CD4-positive, alpha-beta T cell treated with Interleukin-21 for 1 hour (primary cell): ENCODE measurements around the gene MYCBPAP.
"Not testable (repeated sequence)": the region's sequence is repeated elsewhere in the genome, so short reads cannot be mapped to it uniquely, and the experiment has no call there.

Experiments used
- DNase-seq: peaks from one replicate; pipeline ENCODE4 v3.0.0-alpha.2; 2020

The MYCBPAP gene

DNA sequence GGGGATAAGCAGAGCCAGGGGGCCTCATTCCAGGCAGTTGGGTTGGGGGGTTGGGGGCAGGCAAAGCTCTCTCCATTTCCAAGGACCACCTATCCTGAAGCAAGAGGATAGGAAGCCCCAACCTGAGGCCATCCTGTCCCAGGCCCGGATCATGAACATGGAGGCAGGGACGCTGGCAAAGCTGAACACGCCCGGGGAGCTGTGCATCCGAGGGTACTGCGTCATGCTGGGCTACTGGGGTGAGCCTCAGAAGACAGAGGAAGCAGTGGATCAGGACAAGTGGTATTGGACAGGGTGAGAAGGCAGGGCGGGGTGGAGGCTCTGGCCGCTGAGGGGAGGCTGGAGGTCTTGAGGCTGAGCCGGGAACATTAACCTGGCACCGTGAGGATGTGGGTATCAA lies 36.0 kb upstream of the MYCBPAP start:
- DNase-seq = no peak

DNA sequence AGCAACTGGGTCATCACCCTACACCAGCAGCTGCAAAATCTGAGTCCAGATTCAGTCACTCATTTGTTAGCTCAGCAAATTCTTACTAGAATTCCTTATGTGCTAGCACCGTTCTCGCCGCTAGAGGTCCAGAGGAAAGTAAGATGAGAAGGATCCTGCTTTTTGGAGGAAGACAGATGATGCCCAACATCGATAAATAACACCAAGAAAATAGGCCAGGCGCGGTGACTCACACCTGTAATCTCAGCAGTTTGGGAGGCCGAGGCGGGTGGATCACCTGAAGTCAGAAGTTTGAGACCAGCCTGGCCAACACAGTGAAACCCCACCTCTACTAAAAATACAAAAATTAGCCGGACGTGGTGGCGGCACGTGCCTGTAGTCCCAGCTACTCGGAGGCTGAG lies 35.5 kb upstream of the MYCBPAP start:
- DNase-seq = not testable (repeated sequence)

DNA sequence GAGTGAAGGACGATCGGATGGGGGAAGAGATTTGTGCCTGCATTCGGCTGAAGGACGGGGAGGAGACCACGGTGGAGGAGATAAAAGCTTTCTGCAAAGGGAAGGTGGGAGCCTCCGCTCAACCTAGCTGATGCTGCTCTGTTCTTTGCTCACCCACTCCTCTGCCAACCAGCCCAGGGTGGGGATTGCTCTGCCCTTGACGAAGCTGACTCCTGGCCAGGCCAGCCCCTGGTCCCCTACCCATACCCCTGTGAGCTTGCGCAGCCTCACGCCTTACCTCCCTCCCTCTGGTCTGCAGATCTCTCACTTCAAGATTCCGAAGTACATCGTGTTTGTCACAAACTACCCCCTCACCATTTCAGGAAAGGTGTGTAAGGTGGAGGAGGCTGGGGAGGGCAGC lies 34.3 kb upstream of the MYCBPAP start:
- DNase-seq = no peak

DNA sequence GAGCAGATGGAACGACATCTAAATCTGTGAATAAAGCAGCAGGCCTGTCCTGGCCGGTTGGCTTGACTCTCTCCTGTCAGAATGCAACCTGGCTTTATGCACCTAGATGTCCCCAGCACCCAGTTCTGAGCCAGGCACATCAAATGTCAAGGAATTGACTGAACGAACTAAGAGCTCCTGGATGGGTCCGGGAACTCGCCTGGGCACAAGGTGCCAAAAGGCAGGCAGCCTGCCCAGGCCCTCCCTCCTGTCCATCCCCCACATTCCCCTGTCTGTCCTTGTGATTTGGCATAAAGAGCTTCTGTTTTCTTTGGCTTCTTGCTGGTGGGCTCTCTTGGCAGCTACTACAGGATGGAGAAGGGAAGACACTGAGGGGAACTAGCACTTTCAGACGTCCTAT lies 33.7 kb upstream of the MYCBPAP start:
- no peak for DNase-seq

DNA sequence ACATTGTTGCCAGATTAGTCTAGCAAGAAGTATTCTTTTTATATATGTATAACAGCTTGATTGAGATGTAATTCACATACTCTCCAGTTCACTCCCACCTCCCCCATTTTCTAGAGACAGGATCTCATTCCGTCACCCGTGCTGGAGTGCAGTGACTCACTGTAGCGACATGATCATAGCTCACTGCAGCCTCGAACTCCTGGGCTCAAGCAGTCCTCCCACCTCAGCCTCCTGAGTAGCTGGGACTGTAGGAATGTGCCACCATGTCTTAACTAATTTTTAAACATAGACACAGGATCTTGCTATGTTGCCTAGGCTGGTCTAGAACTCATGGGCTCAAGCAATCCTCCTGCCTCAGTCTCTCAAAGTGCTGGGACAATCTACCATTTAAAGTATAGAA lies 32.9 kb upstream of the MYCBPAP start:
- no peak for DNase-seq

DNA sequence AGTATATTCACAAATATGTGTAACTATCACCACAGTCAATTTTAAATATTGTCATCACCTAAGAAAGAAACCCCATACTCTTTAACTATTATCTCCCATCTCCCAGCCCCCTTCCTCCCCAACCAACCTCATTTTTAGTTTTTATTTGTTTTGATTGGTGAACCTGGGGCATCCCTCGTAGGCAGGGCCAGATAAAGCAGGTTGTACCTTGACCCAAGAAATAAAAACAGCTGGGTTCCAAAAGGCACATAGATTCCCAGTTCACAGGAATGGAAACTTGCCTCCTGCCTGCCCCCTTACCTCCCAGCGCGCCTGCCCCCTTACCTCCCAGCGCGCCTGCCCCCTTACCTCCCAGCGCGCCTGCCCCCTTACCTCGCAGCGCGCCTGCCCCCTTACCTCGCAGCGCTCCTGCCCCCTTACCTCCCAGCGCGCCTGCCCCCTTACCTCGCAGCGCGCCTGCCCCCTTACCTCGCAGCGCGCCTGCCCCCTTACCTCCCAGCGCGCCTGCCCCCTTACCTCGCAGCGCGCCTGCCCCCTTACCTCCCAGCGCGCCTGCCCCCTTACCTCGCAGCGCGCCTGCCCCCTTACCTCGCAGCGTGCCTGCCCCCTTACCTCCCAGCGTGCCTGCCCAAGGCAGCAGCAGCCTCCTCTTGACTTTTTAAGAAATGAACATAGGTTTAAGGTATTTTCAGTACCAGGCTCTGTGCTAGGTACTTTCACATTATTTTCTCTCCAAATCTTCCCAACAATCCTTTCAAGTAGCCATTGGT lies 32.3 kb upstream of the MYCBPAP start:
- DNase-seq = not testable (repeated sequence)

DNA sequence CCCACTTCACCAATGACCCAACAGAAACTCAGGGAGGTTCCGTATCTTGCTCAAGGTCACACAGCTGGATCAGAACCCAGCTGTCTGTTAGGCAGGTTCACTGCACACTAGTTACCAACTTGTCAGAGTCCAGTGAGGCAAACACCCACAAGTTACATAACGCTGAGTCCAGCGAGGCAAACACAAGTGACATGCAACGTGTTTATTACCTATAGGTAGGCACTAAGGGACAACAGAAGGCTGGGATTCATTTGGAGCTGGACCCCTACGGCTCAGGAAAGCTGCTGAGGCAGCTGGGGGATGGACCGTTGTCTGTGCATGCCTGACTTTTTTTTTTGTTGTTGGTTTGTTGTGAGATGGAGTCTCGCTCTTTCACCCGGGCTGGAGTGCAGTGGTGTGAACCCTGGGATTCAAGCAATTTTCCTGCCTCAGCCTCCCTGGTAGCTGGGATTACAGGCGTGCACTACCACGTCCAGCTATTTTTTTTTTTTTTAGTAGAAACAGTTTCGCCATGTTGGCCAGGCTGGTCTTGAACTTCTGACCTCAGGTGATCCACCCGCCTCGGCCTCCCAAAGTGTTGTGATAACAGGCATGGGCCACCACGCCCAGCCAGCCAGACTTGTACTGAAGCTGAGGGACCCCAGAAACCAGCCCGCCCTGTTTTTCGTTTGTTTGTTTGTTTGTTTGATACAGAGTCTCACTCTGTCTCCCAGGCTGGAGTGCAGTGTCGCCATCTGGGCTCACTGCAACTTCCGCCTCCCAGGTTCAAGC lies 31.5 kb upstream of the MYCBPAP start:
- no peak for DNase-seq

DNA sequence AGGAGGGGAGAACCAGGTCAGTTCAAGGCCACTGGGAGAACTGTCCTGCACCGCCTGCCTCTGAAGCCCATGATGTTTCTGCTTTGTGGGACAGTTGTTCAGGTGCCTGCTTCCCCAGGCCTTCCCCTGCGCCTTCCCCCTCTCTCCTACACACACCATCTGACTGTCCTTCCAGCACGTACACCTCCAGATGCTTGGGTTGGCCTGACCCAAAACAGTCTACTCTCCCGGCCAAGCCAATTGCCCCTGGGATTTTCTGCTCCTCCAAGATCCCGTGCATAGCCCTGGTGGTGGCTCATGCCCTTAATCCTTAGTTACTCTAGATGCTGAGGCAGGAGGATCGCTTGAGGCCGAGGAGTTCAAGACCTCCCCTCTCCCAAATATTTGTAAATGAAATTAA lies 30.3 kb upstream of the MYCBPAP start:
- DNase-seq = no peak

DNA sequence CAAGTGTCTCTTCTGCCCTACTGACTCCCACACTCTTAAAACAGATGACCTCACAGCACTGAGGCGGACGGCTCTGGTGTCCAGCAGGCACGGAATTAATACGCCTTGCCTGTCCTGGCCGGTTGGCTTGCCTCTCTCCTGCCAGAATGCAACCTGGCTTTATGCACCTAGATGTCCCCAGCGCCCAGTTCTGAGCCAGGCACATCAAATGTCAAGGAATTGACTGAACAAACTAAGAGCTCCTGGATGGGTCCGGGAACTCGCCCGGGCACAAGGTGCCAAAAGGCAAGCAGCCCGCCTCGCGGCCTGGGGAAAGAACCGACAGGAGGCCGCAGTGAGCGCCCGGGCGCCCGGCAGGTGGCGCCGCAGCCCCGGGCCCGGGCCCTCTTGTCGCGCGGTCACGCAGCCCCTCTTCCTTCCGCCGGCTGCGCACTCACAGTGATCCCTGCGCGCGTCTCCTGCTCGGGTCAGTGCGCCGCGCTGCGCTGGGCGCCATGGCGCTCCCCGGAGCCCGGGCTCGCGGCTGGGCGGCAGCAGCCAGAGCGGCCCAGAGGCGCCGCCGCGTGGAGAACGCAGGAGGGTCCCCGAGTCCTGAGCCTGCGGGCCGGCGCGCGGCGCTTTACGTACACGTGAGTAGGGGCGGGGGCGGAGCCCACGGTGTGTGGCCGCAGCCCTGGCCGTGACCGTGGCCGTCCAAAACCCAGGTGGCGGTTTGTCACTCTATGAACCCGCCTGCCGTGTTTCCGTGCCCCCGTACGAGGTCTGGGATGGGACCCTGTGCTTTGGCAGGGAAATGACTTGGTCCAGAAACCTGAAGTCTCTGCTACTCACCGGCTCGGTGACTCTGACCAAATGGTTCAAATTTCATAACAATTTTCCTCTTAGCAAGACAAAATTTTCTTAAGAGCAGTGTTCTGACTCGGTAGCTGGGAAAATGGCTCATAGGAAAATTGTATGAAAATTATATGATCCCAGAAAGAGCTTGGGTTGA lies 29.6 kb upstream of the MYCBPAP start, which contains the start of gene RSAD1:
RSAD1 (plus strand) TSS at position 470 of the 991 bp plus-strand sequence; CDS start at position 495, 25 bp downstream.
- peak; percentile 88 for DNase-seq

DNA sequence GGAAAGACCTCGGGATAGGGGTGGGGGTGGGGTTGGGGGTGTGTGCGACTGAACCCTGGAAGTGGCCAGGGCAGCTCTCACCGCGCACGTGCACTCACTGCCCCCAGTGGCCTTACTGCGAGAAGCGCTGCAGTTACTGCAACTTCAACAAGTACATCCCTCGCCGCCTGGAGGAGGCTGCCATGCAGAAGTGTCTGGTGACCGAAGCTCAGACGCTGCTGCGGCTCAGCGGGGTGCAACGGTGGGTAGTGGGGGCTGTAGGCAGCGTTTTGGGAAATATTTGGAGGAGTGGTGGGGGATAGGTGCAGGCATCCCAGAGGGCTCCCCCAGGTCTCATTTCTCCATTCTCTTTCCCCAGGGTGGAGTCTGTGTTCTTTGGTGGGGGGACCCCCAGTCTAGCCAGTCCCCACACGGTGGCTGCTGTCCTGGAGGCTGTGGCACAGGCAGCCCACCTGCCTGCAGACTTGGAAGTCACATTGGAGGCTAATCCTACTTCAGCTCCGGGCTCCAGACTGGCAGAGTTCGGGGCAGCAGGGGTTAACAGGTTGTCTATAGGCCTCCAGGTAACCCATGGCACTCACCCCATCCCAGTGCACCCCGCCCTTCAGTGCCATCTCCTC lies 28.6 kb upstream of the MYCBPAP start:
- DNase-seq = peak; percentile 73

DNA sequence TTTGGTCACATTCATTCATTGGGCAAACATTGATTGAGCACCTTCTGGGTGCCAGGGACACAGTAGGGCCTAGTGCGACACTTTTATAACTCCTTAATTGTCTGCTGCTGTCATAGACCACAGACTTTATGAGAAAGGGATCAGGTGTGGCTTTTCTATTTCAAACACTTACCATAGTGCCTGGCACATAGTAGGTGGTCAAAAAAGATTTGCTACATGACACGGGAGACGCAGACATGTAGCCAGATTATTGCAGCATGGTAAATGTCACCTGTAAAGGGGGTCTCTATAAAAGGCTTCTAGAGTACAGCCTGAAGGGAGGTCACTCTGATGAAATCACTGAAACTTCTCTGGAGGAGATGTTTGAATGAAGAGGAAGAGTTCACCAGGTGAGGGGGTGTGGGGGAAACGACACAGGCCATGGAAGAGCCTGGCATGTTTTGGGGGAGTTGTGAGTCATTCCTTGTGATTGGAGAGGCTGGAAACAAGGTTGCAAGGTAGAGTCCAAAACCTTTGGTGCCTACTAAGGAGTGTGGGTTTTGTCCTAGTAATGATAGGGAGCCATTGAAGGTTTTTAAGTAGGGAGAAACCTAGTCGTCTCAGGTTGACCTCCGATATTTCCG lies 28.0 kb upstream of the MYCBPAP start:
- DNase-seq = no peak

DNA sequence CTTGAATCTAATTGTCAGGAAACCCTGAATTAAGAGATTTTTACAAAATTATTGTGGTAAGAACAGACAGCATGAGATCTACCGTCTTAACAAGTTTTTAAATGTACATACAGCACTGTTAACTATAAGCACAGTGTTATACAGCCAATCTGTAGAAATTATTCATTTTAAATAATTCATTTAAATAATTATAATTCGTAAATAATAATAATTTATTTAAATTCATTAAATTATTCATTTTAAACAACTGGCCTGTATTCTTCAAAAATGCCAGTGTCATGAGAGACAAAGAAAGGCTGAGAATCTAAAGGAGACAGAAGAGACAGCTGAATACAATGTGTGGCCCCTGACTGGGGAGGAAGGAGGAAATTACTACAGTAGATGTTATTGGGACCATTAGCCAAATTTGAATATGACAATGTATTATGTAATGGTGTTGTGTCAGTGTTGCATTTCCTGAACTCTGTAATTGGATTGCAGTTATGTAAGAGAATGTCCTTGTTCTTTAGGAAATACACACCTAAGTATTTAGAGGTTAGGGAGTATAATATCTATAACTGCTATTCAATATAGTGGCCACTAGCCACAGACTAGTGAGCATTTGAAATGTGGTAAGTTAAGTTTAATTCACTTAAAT lies 27.3 kb upstream of the MYCBPAP start:
- DNase-seq = no peak

DNA sequence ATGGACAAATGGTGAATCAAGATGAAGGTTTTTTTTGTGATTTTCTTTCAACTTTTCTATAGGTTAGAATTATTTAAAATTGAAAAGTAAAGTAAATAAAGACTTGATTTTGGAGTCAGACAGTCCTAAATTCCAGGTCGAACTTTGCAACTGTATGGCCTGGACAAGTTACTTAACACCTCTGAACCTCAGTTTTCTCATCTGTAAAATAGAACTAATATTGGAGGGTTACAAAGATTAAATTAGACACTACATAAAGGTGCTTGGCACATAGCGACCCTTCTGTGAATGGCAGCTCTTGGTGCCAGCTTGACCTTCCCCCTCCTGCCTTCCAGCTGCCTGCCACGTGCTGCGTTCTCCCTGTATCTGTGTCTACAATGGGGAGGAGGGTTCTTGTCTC lies 26.6 kb upstream of the MYCBPAP start:
- DNase-seq = no peak

DNA sequence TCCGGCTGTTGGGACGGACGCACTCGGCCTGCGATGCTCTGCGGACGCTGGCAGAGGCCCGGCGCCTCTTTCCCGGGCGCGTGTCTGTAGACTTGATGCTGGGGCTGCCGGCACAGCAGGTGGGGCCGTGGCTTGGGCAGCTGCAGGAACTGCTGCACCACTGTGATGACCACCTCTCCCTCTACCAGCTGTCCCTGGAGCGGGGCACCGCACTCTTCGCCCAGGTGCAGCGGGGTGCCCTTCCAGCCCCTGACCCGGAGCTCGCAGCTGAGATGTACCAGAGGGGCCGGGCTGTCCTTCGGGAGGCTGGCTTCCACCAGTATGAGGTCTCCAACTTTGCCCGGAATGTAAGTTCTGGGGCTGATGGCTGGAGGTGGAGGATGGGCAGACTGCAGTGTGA lies 26.1 kb upstream of the MYCBPAP start:
- no peak for DNase-seq

DNA sequence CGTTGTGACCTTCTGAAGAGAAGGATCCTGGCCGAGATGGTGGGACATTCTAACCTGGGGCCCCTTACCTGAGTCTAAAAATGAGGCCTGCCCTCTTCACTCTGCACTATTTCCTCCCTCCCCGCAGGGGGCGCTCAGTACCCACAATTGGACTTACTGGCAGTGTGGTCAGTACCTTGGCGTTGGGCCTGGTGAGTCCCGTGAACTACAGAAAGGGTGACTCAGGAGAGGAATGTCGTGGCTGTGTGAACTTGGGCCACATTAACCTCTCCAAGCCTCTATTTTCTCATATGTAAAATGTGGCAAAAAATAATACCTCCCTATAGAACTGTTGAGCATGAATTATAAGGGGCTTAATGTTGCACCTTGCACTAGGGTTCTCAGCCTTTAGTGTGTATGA lies 25.7 kb upstream of the MYCBPAP start:
- peak; percentile 77 for DNase-seq

DNA sequence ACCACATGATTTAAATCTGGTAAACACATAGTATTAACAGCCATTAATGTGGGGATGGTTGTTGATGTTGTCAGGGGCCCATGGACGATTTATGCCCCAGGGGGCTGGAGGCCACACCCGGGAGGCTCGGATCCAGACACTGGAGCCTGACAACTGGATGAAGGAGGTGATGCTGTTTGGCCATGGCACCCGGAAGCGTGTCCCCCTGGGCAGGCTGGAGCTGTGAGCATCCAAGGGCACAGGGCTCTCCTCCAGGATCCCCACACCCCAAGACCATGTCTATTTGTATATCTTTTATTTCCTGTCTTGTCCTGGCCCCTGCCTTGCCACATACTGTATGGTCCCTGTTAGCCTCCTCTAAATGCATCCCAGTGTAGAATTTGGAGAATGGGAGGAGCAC lies 25.0 kb upstream of the MYCBPAP start:
- DNase-seq = no peak

DNA sequence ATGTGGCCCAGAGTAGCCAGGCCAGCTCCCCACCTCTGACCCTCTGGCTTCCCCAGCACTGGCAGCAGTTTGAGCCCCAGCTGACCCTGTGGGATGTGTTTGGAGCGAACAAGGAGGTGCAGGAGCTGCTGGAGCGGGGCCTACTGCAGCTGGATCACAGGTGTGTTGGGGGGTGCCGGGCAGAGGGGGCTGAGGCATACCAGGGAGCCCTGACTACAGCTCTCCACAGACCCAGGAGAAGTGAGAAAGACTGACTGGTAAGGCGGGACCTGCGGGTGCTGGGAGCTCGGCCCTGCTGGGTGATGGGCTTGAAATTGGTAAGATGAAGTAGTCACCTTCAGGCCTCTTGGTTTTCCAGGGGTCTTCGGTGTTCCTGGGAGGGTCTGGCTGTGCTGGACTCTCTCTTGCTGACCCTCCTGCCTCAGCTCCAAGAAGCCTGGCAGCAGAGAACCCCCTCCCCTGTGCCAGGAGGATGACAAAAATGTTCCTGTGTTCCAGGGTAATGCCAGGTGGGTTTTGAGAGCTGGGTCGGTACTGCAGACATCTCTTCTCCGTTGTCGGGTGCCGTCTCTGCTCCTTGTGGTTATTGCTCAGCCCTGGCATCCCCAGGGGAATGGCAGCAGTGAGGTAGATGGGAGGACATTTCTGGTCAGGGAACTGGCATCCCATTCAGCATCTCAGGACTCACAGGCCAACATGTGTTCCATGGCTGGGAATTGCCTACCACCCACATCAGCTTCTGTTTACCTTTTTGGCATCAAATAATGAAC lies 23.7 kb upstream of the MYCBPAP start:
- DNase-seq = no peak

DNA sequence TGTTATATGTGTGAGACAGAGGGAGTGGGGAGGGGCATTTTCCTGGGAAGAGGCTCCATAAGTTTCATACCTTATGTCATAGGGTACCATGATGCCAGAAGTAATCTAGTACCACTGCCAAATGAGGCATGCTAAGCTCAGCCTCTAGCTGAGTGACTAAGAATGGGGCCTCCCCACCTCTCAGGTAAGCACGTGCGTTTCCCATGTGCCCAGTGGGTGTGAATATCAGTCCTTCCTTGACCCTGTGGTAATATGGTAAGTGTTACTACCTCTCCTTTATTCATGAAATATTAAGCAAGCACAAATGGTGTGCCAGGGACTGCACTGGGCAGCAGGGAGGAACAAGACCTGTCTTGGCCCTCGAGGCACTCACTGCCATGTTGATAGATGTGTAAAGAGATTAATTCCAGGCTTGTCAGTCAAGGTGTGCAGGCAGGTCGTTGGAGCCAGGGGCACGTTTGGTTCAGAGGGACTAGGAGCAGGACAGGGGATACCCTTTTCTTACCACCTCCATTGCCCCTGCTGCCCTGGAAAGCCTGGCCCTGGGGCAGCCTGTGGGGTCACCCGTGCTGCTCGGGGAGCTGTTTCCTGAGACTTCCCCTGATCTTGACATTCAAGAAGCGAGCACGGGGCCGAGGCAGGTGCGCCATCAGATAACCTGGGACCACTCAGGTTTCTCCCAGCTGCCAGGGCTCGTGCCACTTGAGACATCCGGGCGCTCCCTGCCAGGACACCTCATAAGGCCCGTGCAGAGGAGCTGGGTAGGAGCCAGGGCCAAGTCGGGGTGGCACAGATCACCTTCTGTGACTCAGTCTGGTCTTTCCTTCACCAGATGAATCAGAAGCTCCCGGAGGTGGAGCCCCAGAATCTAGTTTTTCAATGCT lies 20.8 kb upstream of the MYCBPAP start:
- no peak for DNase-seq

DNA sequence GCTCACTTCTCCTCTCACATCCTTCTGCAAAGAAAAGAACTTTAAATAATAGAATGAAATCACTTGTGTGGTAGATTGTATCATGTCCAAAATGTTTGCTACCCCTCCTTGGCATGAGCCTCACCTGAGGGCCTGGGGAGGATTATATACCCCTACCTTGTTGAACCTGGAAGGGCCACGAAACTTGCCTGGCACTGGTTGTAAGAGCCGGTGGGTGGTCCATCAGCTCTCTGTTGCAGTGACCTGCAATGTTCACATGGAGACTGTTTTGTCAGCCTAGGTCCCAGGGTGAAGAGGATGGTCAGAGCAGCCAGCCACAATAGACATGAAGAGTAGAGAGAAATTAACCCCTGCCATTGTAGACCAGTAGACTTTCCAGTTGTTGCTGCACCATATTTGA lies 19.4 kb upstream of the MYCBPAP start:
- no peak for DNase-seq

DNA sequence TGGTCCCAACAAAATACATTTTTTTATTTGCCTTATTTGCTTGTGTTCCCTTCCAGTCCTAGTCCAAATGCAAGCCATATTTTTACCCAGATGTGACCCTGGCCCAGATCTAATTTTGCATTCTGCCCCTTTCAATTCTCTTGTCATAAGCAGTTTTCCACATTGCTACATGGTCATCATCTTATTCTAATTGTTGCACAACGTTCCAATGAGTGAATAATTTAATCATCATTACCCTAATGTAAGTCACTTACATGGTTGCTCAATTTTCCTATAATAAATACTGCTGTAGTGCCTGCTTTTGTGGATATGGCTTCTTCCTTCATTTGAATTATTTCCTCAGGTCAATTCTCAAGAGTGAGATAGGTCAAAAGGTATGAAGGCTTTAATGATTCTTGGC lies 16.7 kb upstream of the MYCBPAP start:
- DNase-seq = no peak
